H9 (cell line): ENCODE measurements around the gene CEACAM16. TPM values are rescaled to one million over a fixed set of nuclear protein-coding genes. Genes with fewer than 3 reads are reported as not detected.

ENCODE experiments used
- DNase-seq: peaks from one replicate; pipeline ENCODE4 v3.0.0-alpha.2; 2017
- H2AFZ ChIP-seq: one replicate; pipeline ENCODE4 v1.6.1; 2013; ENCODE audit warnings: mild to moderate bottlenecking, low read length, control low read depth, moderate library complexity
- H2AK5ac ChIP-seq: 2 replicates; pipeline ENCODE4 v1.6.1; 2013; ENCODE audit warnings: low read length, control low read depth, mixed read lengths; ENCODE audit not compliant: insufficient read length
- H2BK120ac ChIP-seq: one replicate; pipeline ENCODE4 v1.6.1; 2013; ENCODE audit warnings: low read depth, mild to moderate bottlenecking, low read length, control low read depth, inconsistent platforms; ENCODE audit not compliant: poor library complexity, severe bottlenecking
- H2BK12ac ChIP-seq: 2 replicates; pipeline ENCODE4 v1.6.1; 2013; ENCODE audit warnings: low read length, control low read depth, mixed read lengths, low read depth; ENCODE audit not compliant: insufficient read length
- H2BK15ac ChIP-seq: 2 replicates; pipeline ENCODE4 v1.6.1; 2013; ENCODE audit warnings: low read depth, low read length, control low read depth
- H2BK20ac ChIP-seq: one replicate; pipeline ENCODE4 v1.6.1; 2013; ENCODE audit warnings: low read depth, mild to moderate bottlenecking, low read length, control low read depth, inconsistent platforms; ENCODE audit not compliant: poor library complexity, severe bottlenecking
- H2BK5ac ChIP-seq: 2 replicates; pipeline ENCODE4 v1.6.1; 2013; ENCODE audit warnings: low read length, control low read depth, mixed read lengths; ENCODE audit not compliant: insufficient read length
- H3K14ac ChIP-seq: 2 replicates; pipeline ENCODE4 v1.6.1; 2013; ENCODE audit warnings: low read length, control low read depth; ENCODE audit not compliant: insufficient read depth
- H3K18ac ChIP-seq: 2 replicates; pipeline ENCODE4 v1.6.1; 2013; ENCODE audit warnings: low read depth, mild to moderate bottlenecking, mixed read lengths, low read length, control low read depth; ENCODE audit not compliant: insufficient read length
- H3K23ac ChIP-seq: 2 replicates; pipeline ENCODE4 v1.6.1; 2013; ENCODE audit warnings: low read length, control low read depth, mixed read lengths, low read depth; ENCODE audit not compliant: insufficient read length
- H3K23me2 ChIP-seq: 2 replicates; pipeline ENCODE4 v1.6.1; 2013; ENCODE audit warnings: low read depth, mild to moderate bottlenecking, mixed read lengths, low read length, control low read depth; ENCODE audit not compliant: insufficient read length, poor library complexity, severe bottlenecking
- H3K27ac ChIP-seq: 2 replicates; pipeline ENCODE4 v1.5.1; 2013; ENCODE audit warnings: low read length, control low read depth, mixed read lengths, low read depth; ENCODE audit not compliant: insufficient read length
- H3K27me3 ChIP-seq: 2 replicates; pipeline ENCODE4 v1.6.1; 2013; ENCODE audit warnings: low read length, control low read depth, inconsistent platforms; ENCODE audit not compliant: insufficient read depth
- H3K4ac ChIP-seq: 2 replicates; pipeline ENCODE4 v1.6.1; 2013; ENCODE audit warnings: low read depth, mild to moderate bottlenecking, control low read depth, inconsistent platforms, low read length, moderate library complexity
- H3K4me1 ChIP-seq: 2 replicates; pipeline ENCODE4 v1.6.1; 2013; ENCODE audit warnings: low read length, control low read depth, inconsistent platforms; ENCODE audit not compliant: insufficient read depth
- H3K4me2 ChIP-seq: 2 replicates; pipeline ENCODE4 v1.6.1; 2013; ENCODE audit warnings: low read length, control low read depth, mixed read lengths; ENCODE audit not compliant: insufficient read length, insufficient read depth
- H3K56ac ChIP-seq: 2 replicates; pipeline ENCODE4 v1.6.1; 2013; ENCODE audit warnings: low read depth, mild to moderate bottlenecking, mixed read lengths, low read length, control low read depth; ENCODE audit not compliant: insufficient read length
- H3K79me1 ChIP-seq: 2 replicates; pipeline ENCODE4 v1.6.1; 2013; ENCODE audit warnings: low read depth, mild to moderate bottlenecking, moderate library complexity, low read length, control low read depth, inconsistent platforms; ENCODE audit not compliant: insufficient read depth, poor library complexity, severe bottlenecking
- H3K79me2 ChIP-seq: 2 replicates; pipeline ENCODE4 v1.6.1; 2013; ENCODE audit warnings: low read length, control low read depth, inconsistent platforms; ENCODE audit not compliant: insufficient read depth
- H3K9ac ChIP-seq: 2 replicates; pipeline ENCODE4 v1.6.1; 2013; ENCODE audit warnings: low read length, control low read depth, mixed read lengths; ENCODE audit not compliant: insufficient read length; ENCODE audit errors: extremely low read depth
- H3K9me3 ChIP-seq: one replicate; pipeline ENCODE4 v1.6.1; 2013; ENCODE audit warnings: low read depth, low read length, inconsistent platforms; ENCODE audit not compliant: control insufficient read depth
- H3T11ph ChIP-seq: one replicate; pipeline ENCODE4 v1.6.1; 2013; ENCODE audit warnings: mild to moderate bottlenecking, low read length, control low read depth, inconsistent platforms
- H4K20me1 ChIP-seq: one replicate; pipeline ENCODE4 v1.6.1; 2013; ENCODE audit not compliant: control insufficient read depth, insufficient read length, insufficient read depth
- H4K5ac ChIP-seq: 2 replicates; pipeline ENCODE4 v1.6.1; 2013; ENCODE audit warnings: low read depth, mild to moderate bottlenecking, mixed read lengths, low read length, control low read depth; ENCODE audit not compliant: insufficient read length
- H4K8ac ChIP-seq: replicated peaks from 2 replicates; pipeline ENCODE4 v1.6.1; 2013; ENCODE audit warnings: low read length, control low read depth, mixed read lengths, low read depth; ENCODE audit not compliant: insufficient read length
- H4K91ac ChIP-seq: 2 replicates; pipeline ENCODE4 v1.6.1; 2013; ENCODE audit warnings: low read depth, mild to moderate bottlenecking, moderate library complexity, mixed read lengths, low read length, control low read depth; ENCODE audit not compliant: insufficient read length
- H3K27ac Mint-ChIP-seq, 3 experiments: 2 replicates in 2 of 3; 3 replicates in 1 of 3; pipeline ENCODE4 v1.8.0; 2020 to 2021; ENCODE audit warnings: mixed read lengths in 3 of 3, mild to moderate bottlenecking in 1 of 3, moderate library complexity in 1 of 3
- H3K27me3 Mint-ChIP-seq: 2 replicates; pipeline ENCODE4 v1.8.0; 2021; ENCODE audit warnings: low read depth, mild to moderate bottlenecking, moderate library complexity, mixed read lengths
- H3K36me3 Mint-ChIP-seq, 3 experiments: 2 replicates in 2 of 3; 3 replicates in 1 of 3; pipeline ENCODE4 v1.8.0; 2020 to 2021; ENCODE audit warnings: low read depth in 3 of 3, mixed read lengths in 3 of 3; ENCODE audit not compliant: insufficient read depth in 1 of 3
- H3K4me1 Mint-ChIP-seq, 2 experiments: 2 replicates each; pipeline ENCODE4 v1.8.0; 2020; ENCODE audit warnings: mixed read lengths in 2 of 2
- H3K4me3 Mint-ChIP-seq, 2 experiments: 2 replicates in 1 of 2; 3 replicates in 1 of 2; pipeline ENCODE4 v1.8.0; 2020 to 2021; ENCODE audit warnings: mild to moderate bottlenecking in 2 of 2, mixed read lengths in 2 of 2, moderate library complexity in 1 of 2
- H3K9me3 Mint-ChIP-seq, 2 experiments: 2 replicates in 1 of 2; 3 replicates in 1 of 2; pipeline ENCODE4 v1.8.0; 2020; ENCODE audit warnings: mild to moderate bottlenecking in 2 of 2, mixed read lengths in 2 of 2, moderate library complexity in 1 of 2
- WGBS: extraction: QIAGEN DNeasy Blood & Tissue Kit; methylation state at CpG from one replicate; pipeline ENCODE4 v1.1.7; 2013; ENCODE audit warnings: missing lambda C conversion rate, low lambda C conversion rate, mixed read lengths; ENCODE audit not compliant: insufficient read length; ENCODE audit errors: extremely low coverage; 5-methylcytosine and 5-hydroxymethylcytosine counted together
- total RNA-seq: library from RNA; stranded (reverse); gene quantifications from 2 replicates; pipeline ENCODE4 v1.2.1, GENCODE V29; 2021
- TF ChIP-seq, protein P1 (sequence below): fragments of 200-600 bp; sonication (generic); conservative IDR thresholded peaks from 3 replicates; pipeline ENCODE4 v1.8.0; 2021; ENCODE audit warnings: antibody characterized with exemption, mild to moderate bottlenecking

CEACAM16 gene
- total RNA-seq, 1 experiment from 2014 or later = not detected

DNA sequence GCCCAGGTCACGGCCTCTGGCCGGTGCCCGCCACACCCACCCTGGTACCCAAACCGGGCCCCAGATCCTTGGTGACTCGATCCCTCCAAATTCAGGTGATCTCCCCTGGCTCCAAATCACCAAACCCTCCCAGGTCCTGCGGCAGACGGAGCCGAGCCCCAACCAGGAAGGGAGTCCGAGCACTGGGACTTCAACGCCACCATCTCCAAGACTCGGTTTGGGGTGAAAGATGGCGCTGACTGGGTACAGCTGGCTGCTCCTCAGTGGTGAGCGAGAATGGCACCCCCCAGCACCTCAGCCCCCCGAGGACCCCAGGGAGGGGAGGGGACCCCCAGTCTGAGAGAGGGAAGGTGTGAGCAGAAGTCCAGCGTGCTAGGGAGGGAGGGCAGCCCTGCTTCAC, 2.3 kb downstream of the CEACAM16 start:
- Mint-ChIP-seq H3K27ac (no peak overlapping the region; a peak in 1 of 7 replicates), H3K36me3 (no peaks in the 10 kb centered on the region), H3K4me1 (peaks cover 10% of the 10 kb centered on the region in 2 experiments), H3K4me3 (no peak overlapping the region), H3K9me3 (no peaks in the 10 kb centered on the region), H3K27me3 (peaks cover 10% of the 10 kb centered on the region)
- Histone ChIP-seq H3K4me1 (no peaks in the 10 kb centered on the region), H3K18ac (no peak overlapping the region), H3K27ac (no peak overlapping the region), H3K9ac (no peak overlapping the region), H2BK5ac (no peak overlapping the region), H3K79me1 (no peaks in the 10 kb centered on the region), H4K5ac (no peak overlapping the region), H4K91ac (peak overlapping the region; percentile 64), H4K20me1 (no peaks in the 10 kb centered on the region), H3K56ac (no peak overlapping the region), H2BK120ac (no peak overlapping the region), H3T11ph (no peak overlapping the region), H2AFZ (no peak overlapping the region), H3K27me3 (no peaks in the 10 kb centered on the region), H2AK5ac (no peak overlapping the region), H3K4ac (no peak overlapping the region), H3K4me2 (no peak overlapping the region), H2BK12ac (no peak overlapping the region), H4K8ac (no peak overlapping the region), H3K14ac (no peak overlapping the region), H3K23ac (no peak overlapping the region), H2BK15ac (no peak overlapping the region), H3K79me2 (no peaks in the 10 kb centered on the region), H2BK20ac (no peak overlapping the region), H3K23me2 (no peaks in the 10 kb centered on the region), H3K9me3 (no peaks in the 10 kb centered on the region)
- DNase-seq = no peak
- TF ChIP-seq, protein P1, sequence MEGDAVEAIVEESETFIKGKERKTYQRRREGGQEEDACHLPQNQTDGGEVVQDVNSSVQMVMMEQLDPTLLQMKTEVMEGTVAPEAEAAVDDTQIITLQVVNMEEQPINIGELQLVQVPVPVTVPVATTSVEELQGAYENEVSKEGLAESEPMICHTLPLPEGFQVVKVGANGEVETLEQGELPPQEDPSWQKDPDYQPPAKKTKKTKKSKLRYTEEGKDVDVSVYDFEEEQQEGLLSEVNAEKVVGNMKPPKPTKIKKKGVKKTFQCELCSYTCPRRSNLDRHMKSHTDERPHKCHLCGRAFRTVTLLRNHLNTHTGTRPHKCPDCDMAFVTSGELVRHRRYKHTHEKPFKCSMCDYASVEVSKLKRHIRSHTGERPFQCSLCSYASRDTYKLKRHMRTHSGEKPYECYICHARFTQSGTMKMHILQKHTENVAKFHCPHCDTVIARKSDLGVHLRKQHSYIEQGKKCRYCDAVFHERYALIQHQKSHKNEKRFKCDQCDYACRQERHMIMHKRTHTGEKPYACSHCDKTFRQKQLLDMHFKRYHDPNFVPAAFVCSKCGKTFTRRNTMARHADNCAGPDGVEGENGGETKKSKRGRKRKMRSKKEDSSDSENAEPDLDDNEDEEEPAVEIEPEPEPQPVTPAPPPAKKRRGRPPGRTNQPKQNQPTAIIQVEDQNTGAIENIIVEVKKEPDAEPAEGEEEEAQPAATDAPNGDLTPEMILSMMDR = no peak
- no CpG with 5 or more reads among the region's 15 CpGs for WGBS
